ENCODE results near the gene RBMXL3.

Gene RBMXL3

DNA sequence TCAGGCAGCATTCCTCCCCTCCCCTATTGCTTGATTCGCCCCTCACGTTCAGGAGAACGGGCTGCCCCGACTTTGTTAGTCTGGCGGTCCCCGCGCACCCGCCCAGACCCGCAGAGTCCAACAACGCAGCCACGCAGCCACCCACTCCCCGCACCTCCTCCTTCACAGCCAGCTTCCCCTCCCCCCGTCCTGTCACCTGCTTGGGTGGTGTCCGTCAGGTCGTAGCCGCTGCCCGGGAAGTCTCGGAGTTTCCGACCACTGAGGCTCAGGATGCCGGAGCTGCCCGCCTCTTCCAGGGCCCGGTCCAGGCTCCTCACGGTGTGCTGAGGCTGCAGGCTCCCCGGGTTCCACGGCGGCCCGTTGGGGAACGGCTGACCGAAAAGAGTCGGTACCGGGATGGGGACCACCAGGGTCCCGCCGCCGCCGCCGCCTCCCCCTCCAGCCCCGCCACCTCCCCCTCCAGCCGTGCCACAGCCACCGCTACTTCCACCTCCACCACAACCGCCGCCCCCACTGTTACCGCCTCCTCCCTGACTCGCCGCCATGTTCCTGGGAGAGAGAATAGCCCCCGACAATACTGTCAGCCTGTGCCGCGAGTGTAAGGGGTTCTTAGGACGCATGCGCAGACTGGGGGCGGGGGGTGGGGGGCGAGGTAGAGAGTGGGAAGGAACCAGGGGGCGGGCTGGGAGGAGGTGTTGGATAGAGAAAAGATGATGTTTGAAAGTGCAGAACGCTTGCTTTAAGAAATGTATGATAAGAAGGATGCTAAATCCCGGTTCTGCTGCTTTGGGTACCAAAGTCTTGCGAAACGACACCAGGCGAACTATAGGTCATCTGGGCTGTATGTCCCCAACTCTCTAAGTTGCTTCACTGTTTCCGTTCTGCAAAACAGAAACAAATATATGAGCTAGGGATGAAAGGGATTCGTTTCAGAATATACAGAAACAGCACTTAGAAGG, 44.6 kb downstream of the RBMXL3 start, which contains the start of gene LRCH2:
Gene LRCH2, minus strand, starts transcription at position 600 of the 959 bp plus-strand sequence. Its CDS starts 55 bp downstream, at position 545.
- DNase-seq = no peak

- no peak for DNase-seq
Observed at GRCh38 chrX:115234461-115234860, 45.3 kb downstream of the RBMXL3 start.

GRCh38 chrX:115236560-115236959, 47.4 kb downstream of the RBMXL3 start:
- no peak for DNase-seq

- DNase-seq = no peak
Observed at GRCh38 chrX:115237056-115237455, 47.8 kb downstream of the RBMXL3 start.
